ENCODE measurements around the gene AMBRA1.

The AMBRA1 gene

GRCh38 chr11:46472662-46472994 lies 121.2 kb downstream of the AMBRA1 start:
- TF ChIP-seq MAX (IDR thresholded peaks at IDR 0.05) (no peak), ZBTB7A (IDR thresholded peaks at IDR 0.05; ENCODE audit: low read depth) (no peak)

- TF ChIP-seq TAF1 (IDR thresholded peaks at IDR 0.05; ENCODE audit: low read depth) (no peak), ZBTB7A (IDR thresholded peaks at IDR 0.05; ENCODE audit: low read depth) (no peak), EP300 (IDR thresholded peaks at IDR 0.05; ENCODE audit: borderline replicate concordance) (no peak), EGR1 (IDR thresholded peaks at IDR 0.05) (no peak), YY1 (IDR thresholded peaks at IDR 0.05; ENCODE audit: low read depth) (no peak), USF1 (IDR thresholded peaks at IDR 0.05) (no peak), CREB1 (IDR thresholded peaks at IDR 0.05; ENCODE audit: low read depth) (no peak), RAD21 (IDR thresholded peaks at IDR 0.05; ENCODE audit: low read depth) (no peak)
Observed at GRCh38 chr11:46471943-46472661, 121.7 kb downstream of the AMBRA1 start.

- TF ChIP-seq RAD21 (IDR thresholded peaks at IDR 0.05; ENCODE audit: low read depth) (no peak), YY1 (IDR thresholded peaks at IDR 0.05; ENCODE audit: low read depth) (no peak), TCF12 (IDR thresholded peaks at IDR 0.05; ENCODE audit: low read depth) (no peak), NFIC (IDR thresholded peaks at IDR 0.05) (no peak), REST (IDR thresholded peaks at IDR 0.05; ENCODE audit: low read depth) (no peak), EP300 (IDR thresholded peaks at IDR 0.05; ENCODE audit: borderline replicate concordance) (no peak), TEAD4 (IDR thresholded peaks at IDR 0.05) (no peak), CREB1 (IDR thresholded peaks at IDR 0.05; ENCODE audit: low read depth) (no peak), EGR1 (IDR thresholded peaks at IDR 0.05) (no peak)
Observed at GRCh38 chr11:46469926-46470325, 123.9 kb downstream of the AMBRA1 start.

GRCh38 chr11:46465683-46466082 lies 128.1 kb downstream of the AMBRA1 start:
- no peak for TF ChIP-seq EGR1 (IDR thresholded peaks at IDR 0.05)
- no peak for TF ChIP-seq NFIC (IDR thresholded peaks at IDR 0.05)
- no peak for TF ChIP-seq FOXM1 (IDR thresholded peaks at IDR 0.05; ENCODE audit: borderline replicate concordance, low read depth)
- TF ChIP-seq TEAD4 (IDR thresholded peaks at IDR 0.05): no peak
- TF ChIP-seq YY1 (IDR thresholded peaks at IDR 0.05; ENCODE audit: low read depth): no peak
- no peak for TF ChIP-seq CREB1 (IDR thresholded peaks at IDR 0.05; ENCODE audit: low read depth)
- TF ChIP-seq TAF1 (IDR thresholded peaks at IDR 0.05; ENCODE audit: low read depth): no peak
- TF ChIP-seq EP300 (IDR thresholded peaks at IDR 0.05; ENCODE audit: borderline replicate concordance): no peak
- no peak for TF ChIP-seq MAX (IDR thresholded peaks at IDR 0.05)
- TF ChIP-seq REST (IDR thresholded peaks at IDR 0.05; ENCODE audit: low read depth): no peak
- no peak for TF ChIP-seq USF1 (IDR thresholded peaks at IDR 0.05)
- TF ChIP-seq ZBTB7A (IDR thresholded peaks at IDR 0.05; ENCODE audit: low read depth): no peak
- no peak for TF ChIP-seq TCF12 (IDR thresholded peaks at IDR 0.05; ENCODE audit: low read depth)
- TF ChIP-seq RAD21 (IDR thresholded peaks at IDR 0.05; ENCODE audit: low read depth): no peak

GRCh38 chr11:46463701-46464421 lies 130.0 kb downstream of the AMBRA1 start:
- no peak for TF ChIP-seq EGR1 (IDR thresholded peaks at IDR 0.05)
- TF ChIP-seq RAD21 (IDR thresholded peaks at IDR 0.05; ENCODE audit: low read depth): no peak

- TF ChIP-seq EP300 (IDR thresholded peaks at IDR 0.05; ENCODE audit: borderline replicate concordance): no peak
- TF ChIP-seq TEAD4 (IDR thresholded peaks at IDR 0.05): no peak
- no peak for TF ChIP-seq RAD21 (IDR thresholded peaks at IDR 0.05; ENCODE audit: low read depth)
- no peak for TF ChIP-seq TCF12 (IDR thresholded peaks at IDR 0.05; ENCODE audit: low read depth)
- no peak for TF ChIP-seq EGR1 (IDR thresholded peaks at IDR 0.05)
- no peak for TF ChIP-seq USF1 (IDR thresholded peaks at IDR 0.05)
- TF ChIP-seq REST (IDR thresholded peaks at IDR 0.05; ENCODE audit: low read depth): no peak
- TF ChIP-seq TAF1 (IDR thresholded peaks at IDR 0.05; ENCODE audit: low read depth): no peak
- TF ChIP-seq ZBTB7A (IDR thresholded peaks at IDR 0.05; ENCODE audit: low read depth): no peak
- TF ChIP-seq FOXM1 (IDR thresholded peaks at IDR 0.05; ENCODE audit: borderline replicate concordance, low read depth): no peak
- TF ChIP-seq YY1 (IDR thresholded peaks at IDR 0.05; ENCODE audit: low read depth): no peak
- no peak for TF ChIP-seq CEBPB (IDR thresholded peaks at IDR 0.05)
- no peak for TF ChIP-seq CREB1 (IDR thresholded peaks at IDR 0.05; ENCODE audit: low read depth)
Observed at GRCh38 chr11:46461461-46461927, 132.3 kb downstream of the AMBRA1 start.

Measured in Ishikawa (cell line).